HG02623 (cell line): ENCODE results near the gene ACOT7.

Experiments
- ATAC-seq: cut with Tn5 transposase; IDR thresholded peaks from one replicate; pipeline ENCODE4 v1.9.1; 2021; ENCODE audit warnings: moderate library complexity; ENCODE audit not compliant: unreplicated experiment

ACOT7 gene

DNA sequence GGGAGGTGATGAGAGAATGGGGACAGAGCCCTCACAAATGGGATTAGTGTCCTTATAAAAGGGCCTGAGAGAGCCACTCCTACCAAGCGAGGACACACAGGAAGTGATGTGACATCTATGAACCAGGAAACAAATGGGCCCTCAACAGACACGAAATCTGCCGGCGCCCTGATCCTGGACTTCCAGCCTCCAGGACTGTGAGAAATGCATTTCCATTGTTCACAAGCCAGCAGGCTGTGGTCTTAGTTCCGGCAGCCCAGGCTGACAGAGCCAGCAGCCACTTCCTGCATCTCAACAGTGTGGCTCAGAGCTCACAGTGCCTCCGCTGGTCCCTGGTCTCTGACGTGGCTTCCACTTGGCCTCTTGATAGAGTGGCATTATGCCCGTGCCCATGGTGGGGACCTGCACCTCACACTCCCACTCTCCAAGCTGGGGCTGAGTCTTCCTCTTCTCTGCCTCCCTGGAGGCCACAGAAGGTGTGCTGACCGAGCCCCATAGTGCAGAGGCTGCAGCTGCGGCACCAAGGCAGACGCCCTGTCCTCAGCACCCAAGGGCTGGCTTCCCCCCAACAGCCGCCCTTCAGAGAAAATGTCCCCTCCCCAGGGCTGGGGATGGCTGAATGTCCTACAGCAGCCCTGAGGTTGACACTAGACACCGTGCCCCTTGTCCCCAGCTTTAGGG lies 44.9 kb downstream of the ACOT7 start:
- no peak for ATAC-seq

GRCh38 chr1:6347641-6348487 lies 45.7 kb downstream of the ACOT7 start:
- ATAC-seq: no peak

DNA sequence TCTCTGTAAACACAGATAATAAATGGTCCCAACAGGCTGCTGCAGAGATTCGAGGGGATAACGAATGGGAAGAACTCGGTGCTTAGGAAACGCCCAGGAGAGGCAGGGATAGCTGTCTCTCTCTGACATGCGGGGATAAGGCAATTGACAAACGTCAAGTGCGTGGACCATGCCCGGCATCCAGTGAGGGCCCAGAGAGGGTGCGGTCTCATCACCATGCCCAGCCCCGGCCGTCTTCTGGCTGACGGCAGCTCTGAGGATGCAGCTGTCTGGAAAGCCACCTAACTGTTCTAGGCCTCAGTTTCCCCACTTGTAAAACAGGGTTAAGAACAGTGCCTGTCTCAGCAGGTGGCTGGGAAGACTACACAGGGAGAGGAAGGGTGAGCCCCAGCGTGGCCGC lies 48.1 kb downstream of the ACOT7 start:
- ATAC-seq: no peak

- no peak for ATAC-seq
Measured at GRCh38 chr1:6345009-6345408, 48.6 kb downstream of the ACOT7 start.

DNA sequence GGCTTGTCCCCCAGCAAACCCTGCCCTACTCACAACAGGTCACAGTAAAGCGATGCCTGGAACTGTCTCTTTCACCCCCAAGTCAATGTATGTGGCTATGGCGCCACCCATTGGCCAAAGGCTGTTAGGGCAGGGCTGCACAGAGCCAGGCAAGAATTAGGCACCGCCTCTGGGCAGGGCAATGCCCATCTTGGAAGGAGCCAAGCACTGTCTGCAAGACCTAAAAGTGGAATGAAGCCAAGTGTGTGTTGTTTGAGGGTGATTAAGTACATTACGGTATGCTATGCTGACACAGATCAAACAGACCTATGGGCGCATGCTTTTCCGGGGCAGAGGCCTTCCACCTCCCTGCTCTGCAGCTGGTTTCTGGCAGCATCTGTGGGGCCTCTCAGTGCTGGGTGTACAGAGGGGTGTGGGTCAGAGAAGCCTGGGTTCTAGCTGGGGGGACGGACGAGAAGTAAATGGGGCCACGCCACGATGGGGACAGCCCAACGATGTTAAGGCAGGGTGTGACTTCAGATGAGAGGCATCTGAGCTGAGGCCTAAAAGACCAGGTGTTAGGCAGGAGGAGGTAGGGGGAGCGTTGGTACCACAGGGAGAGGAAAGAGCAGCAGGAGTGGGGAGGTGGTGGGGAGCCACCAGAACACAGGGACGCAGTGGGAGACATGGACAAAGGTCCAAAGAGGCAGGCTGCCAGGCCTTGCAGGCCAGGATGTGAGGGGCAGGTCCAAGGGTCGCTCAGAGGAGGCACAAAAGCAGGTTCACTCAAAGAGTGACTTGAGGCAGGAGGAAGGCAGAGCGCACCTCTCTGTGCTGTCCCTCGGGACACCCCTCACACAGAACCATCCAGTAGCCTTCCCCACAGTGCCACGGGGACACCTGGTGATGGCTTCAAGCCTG lies 49.8 kb downstream of the ACOT7 start:
- ATAC-seq: no peak

- ATAC-seq: no peak
Measured at GRCh38 chr1:6342056-6342455, 51.5 kb downstream of the ACOT7 start.

DNA sequence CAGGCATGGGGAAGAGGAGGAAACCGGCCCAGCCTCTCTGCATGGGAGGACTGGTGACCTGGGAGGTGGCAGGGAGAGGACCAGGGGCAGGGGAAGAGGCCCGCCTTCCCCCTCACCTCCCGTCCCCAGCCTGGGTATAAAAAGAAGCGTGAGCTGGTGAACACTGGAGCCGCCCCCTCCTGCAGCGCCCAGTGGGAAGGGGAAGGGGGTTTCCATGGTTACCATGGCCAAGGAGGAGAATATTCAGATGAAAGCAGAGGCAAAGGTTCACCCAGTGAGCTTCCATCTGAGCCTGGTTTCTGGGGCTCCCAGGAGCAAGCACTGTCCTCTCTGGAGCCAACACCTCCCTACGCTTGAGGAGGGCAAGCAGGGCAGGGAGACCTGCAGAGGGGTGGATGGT lies 54.9 kb downstream of the ACOT7 start:
- ATAC-seq: no peak

DNA sequence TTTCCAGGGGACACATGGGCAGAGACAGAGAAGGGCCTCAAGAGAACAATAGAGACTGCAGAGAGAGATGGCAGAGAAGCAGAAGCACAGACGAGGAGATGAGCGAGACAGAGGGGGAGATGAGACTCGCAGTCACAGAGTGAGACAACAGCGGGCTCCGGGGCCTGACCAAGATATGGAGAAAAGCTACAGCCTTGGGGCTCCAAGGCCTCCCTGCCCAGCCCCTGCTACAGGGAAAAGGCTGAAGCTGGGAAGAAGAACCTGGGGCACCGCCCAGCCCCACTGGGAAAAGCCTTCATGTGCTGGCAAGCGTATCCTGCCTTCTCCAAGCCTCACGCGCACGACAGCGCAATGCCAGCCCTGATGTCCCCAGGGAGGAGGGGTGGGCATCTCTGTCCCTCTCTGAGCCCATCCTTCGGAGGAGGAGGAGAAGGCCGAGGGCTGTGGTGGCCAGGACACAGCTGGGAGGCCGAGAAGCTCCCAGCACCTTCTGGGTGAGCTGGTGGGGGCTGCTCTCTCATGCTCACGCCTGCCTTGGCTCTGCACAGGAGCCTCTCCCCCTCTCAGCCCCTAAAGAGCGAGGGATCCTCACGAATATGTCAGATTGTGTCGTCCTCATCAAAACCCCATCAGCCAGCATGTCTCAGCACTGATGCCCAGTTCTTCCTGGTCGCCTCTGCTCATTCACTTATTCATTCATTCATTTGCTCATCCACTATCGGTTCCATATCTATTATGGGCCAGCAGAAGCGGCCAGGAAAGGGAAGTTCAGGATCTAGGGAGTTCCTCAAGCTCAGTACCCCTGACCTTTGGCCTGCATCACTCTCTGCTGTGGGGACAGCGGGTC lies 56.6 kb downstream of the ACOT7 start:
- no peak for ATAC-seq

- ATAC-seq: no peak
Measured at GRCh38 chr1:6334261-6334993, 59.1 kb downstream of the ACOT7 start.

GRCh38 chr1:6332821-6333220 lies 60.7 kb downstream of the ACOT7 start:
- ATAC-seq: no peak

DNA sequence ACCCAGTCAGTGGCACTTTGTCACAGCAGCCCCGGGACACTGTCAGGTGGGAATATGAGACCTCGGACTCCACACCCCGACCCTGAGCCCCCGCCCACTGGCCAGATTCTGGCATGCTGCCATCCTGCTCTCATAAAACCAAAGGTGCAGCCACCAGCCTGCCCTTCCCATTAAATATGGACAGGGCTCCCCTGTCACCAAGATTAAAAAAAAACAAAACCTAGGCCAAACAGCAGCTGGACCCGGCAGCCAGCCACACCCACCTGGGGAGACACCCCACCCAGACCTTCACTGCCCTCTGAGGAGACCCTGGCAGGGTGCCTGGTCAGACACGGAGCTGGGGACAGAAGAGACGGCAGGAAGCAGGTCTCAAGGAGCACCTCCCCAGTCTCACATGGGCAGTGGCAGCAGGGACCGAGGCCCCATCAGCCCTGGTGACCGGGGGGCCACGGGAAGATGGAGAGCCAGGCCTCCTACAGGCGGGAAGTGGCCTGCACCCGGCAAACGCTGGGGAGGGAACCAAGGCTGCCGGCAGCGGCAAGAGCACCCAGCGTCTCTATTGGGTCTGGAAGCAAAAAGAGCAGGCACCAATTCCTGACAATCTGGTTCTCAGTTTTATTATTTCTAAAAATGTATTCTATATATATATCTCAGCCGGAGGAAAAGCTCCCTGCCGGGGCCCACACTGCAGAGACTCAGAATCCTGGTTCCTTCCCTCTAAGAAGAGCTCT lies 61.9 kb downstream of the ACOT7 start:
- ATAC-seq: no peak

- no peak for ATAC-seq
Measured at GRCh38 chr1:6330410-6330911, 63.1 kb downstream of the ACOT7 start.

DNA sequence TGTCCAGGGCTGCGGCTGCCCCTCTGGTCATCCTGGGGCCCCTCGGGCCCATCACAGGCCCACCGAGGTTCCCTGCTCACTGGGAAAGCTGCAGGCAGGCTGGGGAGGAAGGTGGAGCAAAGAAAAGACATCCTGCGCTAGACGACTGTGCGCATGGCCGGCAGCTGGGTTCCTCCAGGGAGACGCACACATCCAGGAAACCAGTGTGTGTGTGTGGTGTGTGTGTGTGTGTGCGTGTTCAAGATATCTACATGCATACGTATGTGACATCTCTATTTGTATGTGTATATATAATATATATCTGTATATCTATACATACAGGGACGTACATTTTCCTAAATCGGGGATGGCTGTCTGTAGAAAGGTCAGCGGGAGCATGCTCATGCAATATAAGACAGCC lies 63.7 kb downstream of the ACOT7 start:
- ATAC-seq: no peak

GRCh38 chr1:6329396-6329795 lies 64.2 kb downstream of the ACOT7 start:
- ATAC-seq: no peak

- no peak for ATAC-seq
Measured at GRCh38 chr1:6328696-6329095, 64.9 kb downstream of the ACOT7 start.

GRCh38 chr1:6328091-6328490 lies 65.5 kb downstream of the ACOT7 start:
- ATAC-seq: no peak

GRCh38 chr1:6325482-6325881 lies 68.1 kb downstream of the ACOT7 start:
- ATAC-seq: no peak

DNA sequence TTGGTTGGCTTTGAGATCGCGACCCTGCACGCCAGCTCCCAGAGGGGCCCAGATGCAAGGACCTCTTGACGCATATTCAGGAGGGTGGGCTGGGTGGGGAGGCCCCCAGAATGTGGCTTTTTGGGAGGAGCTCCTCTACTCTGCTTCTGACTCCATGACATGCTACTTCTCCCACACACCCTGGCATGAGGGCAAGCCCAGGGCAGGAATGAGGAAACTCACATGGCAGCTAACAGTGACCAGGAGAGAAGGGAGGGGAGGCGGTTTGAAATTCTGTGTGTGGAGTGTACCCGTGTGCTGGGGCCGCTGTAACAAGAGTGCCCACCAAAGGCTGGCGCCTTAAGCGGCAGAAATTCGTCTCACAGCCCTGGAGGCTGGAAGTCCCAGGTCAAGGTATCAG lies 71.4 kb downstream of the ACOT7 start:
- no peak for ATAC-seq

DNA sequence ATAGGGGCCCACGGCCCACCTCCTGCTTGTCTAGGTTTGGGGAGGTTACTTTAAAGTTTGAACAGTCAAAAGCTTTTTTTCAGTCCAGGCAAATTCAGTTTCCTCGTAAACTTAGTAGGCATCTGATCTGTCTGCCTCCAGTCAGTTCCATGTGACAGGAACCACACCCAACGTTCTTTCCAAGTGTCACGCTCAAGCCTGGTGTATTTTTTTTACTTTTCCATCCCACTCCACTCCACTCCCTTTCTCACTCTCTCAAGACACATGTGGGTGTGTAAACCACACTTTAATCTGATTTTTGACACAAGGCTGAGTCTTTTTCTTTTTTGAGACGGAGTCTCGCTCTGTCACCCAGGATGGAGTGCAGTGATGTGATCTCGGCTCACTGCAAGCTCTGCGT lies 72.4 kb downstream of the ACOT7 start:
- ATAC-seq: no peak
